Measurements from ENCODE around the gene XCL2.

DNA sequence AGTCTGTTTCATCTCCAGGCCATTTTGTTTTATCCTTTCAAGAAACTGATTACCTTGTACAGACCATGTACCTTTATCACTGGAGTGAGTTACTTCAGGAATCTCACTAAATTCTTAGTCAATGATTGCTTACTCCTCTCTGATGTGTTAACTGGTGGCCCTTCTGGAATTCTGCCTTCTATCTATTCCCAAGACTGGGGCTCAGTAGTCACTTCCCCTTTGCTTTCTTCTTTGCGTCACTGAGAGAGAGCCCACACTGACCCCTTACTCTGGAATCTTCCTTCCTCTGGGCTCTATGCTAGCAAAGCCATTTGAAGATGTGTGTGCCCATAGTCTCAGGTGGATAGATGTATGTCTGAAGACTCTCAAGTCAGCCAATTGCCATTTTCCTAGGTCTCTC is 34.6 kb downstream of the XCL2 start:
- TF ChIP-seq EZH2phosphoT487 (IDR thresholded peaks at IDR 0.05) (no peak), CTCF (IDR thresholded peaks at IDR 0.05) (no peak)

Data from neural progenitor cell (in vitro differentiated cells).